Measurements from ENCODE around the gene ADARB1. TPM values are rescaled to one million over a fixed set of nuclear protein-coding genes. Genes with fewer than 3 reads are reported as not detected.

ADARB1 gene
- total and polyA plus RNA-seq, 2 experiments from 2014 or later = 4.8 to 14.8 TPM

DNA sequence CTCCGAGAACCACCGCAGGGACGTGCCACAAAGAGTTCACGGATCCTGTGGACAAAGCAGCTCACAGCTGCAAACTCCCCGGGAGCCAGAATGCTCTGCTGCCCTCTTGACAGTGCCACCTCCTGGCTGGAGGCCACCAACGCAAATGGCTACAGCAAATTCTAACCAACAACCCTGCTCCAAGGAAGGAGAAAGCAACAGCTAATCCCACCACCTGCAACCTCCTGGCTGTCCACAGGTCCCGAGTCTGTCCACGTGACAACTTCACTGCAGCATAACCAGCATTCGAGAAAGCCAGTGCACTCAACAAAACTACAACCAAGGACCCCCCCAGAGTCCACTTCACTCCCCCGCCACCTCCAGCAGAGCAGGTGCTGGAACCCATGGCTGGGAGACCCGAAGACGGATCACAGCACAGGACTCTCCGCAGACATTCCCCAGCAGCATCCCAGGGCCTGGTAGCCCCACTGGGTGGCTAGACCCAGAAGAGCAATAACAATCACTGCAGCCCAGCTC lies 196.0 kb downstream of the ADARB1 start:
- no peaks in the 10 kb centered on the region for H3F3A ChIP-seq (replicated peaks; ENCODE audit: low read depth)
- peaks cover 30% of the 10 kb centered on the region for H3K36me3 ChIP-seq (ENCODE audit: insufficient read depth)
- H3K4me2 ChIP-seq = no peak overlapping the region
- H3K27me3 Mint-ChIP-seq (ENCODE audit: insufficient read depth, low read depth, poor library complexity) = peaks cover 3% of the 10 kb centered on the region
- no peak overlapping the region for H3K4me3 ChIP-seq
- no peak for TF ChIP-seq JUNB (IDR thresholded peaks at IDR 0.05; ENCODE audit: unreplicated experiment)
- no peak for TF ChIP-seq STAT1 (IDR thresholded peaks at IDR 0.05; ENCODE audit: unreplicated experiment)
- TF ChIP-seq, protein P1, sequence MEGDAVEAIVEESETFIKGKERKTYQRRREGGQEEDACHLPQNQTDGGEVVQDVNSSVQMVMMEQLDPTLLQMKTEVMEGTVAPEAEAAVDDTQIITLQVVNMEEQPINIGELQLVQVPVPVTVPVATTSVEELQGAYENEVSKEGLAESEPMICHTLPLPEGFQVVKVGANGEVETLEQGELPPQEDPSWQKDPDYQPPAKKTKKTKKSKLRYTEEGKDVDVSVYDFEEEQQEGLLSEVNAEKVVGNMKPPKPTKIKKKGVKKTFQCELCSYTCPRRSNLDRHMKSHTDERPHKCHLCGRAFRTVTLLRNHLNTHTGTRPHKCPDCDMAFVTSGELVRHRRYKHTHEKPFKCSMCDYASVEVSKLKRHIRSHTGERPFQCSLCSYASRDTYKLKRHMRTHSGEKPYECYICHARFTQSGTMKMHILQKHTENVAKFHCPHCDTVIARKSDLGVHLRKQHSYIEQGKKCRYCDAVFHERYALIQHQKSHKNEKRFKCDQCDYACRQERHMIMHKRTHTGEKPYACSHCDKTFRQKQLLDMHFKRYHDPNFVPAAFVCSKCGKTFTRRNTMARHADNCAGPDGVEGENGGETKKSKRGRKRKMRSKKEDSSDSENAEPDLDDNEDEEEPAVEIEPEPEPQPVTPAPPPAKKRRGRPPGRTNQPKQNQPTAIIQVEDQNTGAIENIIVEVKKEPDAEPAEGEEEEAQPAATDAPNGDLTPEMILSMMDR (conservative IDR thresholded peaks at IDR 0.05; ENCODE audit: low read depth in 2 of 2) = peak; percentile 51 to 64
- TF ChIP-seq CREB1 (CRISPR knock-in tag; IDR thresholded peaks at IDR 0.05; ENCODE audit: low read depth) = no peak
- no peak overlapping the region for H2AFZ ChIP-seq
- H3K9me3 Mint-ChIP-seq = peaks cover 7% of the 10 kb centered on the region; the same call in 1 of the 3 replicates
- H3K9me2 ChIP-seq (ENCODE audit: insufficient read depth) = no peaks in the 10 kb centered on the region
- no peak overlapping the region for H3K27ac Mint-ChIP-seq
- no peaks in the 10 kb centered on the region for H3K4me1 ChIP-seq (ENCODE audit: insufficient read depth)
- peak; percentile 60 for DNase-seq (ENCODE audit: low spot score)
- ATAC-seq = peak; percentile 73
- H3K27me3 ChIP-seq (ENCODE audit: insufficient read depth) = no peaks in the 10 kb centered on the region
- no peaks in the 10 kb centered on the region; the same call in 2 of the 3 replicates for H3K4me1 Mint-ChIP-seq
- peaks cover 28% of the 10 kb centered on the region for H3K36me3 Mint-ChIP-seq (ENCODE audit: low read depth)
- H3K4me3 Mint-ChIP-seq = no peak overlapping the region
- H3K79me2 ChIP-seq (replicated peaks; ENCODE audit: insufficient read depth) = peaks cover 47% of the 10 kb centered on the region
- H4K20me1 ChIP-seq (replicated peaks; ENCODE audit: insufficient read depth) = peaks cover 12% of the 10 kb centered on the region
- no peak overlapping the region for H3K27ac ChIP-seq (ENCODE audit: low read depth)

Other genes starting within 250 kb of the ADARB1 start
- 168 and 172 TPM in 2 replicates for gene PTTG1IP, start 200.9 kb upstream of the ADARB1 start, total RNA-seq (2014; rRNA removed; shearing (Covaris generic))
- gene PTTG1IP, start 200.9 kb upstream of the ADARB1 start, polyA plus RNA-seq (2016; fragmentation: Nextera tagmentation; extraction: Ambion mirVana) = 96.0 and 99.9 TPM in 2 replicates
- gene ITGB2, start 153.7 kb upstream of the ADARB1 start, total RNA-seq (2014; rRNA removed; shearing (Covaris generic)) = 0.63 TPM in 1 of 2 replicates, not detected in the other
- 0.40 and 0.44 TPM in 2 replicates for gene ITGB2, start 153.7 kb upstream of the ADARB1 start, polyA plus RNA-seq (2016; fragmentation: Nextera tagmentation; extraction: Ambion mirVana)
- gene SLX9, start 134.6 kb upstream of the ADARB1 start, total RNA-seq (2014; rRNA removed; shearing (Covaris generic)) = 36.3 and 41.5 TPM in 2 replicates
- gene SLX9, start 134.6 kb upstream of the ADARB1 start, polyA plus RNA-seq (2016; fragmentation: Nextera tagmentation; extraction: Ambion mirVana) = 46.9 and 48.0 TPM in 2 replicates
- gene POFUT2, start 213.3 kb downstream of the ADARB1 start, total RNA-seq (2014; rRNA removed; shearing (Covaris generic)) = 34.5 and 36.2 TPM in 2 replicates
- gene POFUT2, start 213.3 kb downstream of the ADARB1 start, polyA plus RNA-seq (2016; fragmentation: Nextera tagmentation; extraction: Ambion mirVana) = 10.9 and 12.1 TPM in 2 replicates